ENCODE results near the gene COPG1.

COPG1 gene

DNA sequence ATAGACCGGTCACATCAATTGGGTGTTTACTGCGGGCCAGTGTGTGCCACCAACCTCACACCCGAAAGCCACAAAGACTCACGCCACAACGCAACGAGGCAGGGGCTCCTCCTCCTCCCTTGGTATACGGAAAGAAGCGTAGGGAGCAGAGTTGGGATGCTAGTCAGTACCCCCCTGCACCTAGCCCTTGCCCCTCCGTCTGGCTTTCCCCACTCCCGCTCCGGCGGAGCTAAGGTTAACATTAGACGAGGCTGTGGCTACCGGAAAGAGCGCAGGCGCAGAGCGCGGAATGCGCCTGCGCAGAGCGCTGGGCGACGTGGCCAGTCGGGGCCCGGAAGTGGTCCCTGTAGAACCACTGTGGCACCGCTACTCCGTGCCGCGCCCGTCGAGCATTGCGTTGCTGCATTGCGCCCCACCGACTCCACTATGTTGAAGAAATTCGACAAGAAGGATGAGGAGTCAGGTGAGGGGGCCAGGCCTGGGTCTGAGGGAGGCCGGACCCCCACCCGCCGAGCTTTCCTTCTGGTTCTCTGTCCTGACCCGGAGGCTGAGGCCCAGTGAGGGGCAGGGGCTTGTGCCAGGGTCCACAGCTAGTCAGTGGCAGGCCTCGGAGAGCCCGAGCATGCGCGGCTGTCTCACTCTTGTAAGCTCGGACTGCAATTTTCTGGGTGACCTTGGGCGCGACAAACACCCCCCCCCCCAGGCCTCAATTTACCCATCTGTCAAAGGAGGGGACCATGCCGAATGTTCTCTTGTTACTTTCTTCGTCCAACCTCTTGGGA is at the start of gene COPG1:
COPG1 (plus strand) TSS at position 323 of the 782 bp plus-strand sequence; CDS start at position 427, 104 bp downstream.
- no peak for TF ChIP-seq CTCF (IDR thresholded peaks at IDR 0.05; ENCODE audit: extremely low read depth, insufficient read depth, missing control alignments)
- peak; percentile 94 for DNase-seq (ENCODE audit: low spot score)
- in situ Hi-C loops (cut with MboI; ENCODE audit: low pct_unique_long_range_greater_than_20kb, low sequenced_read_pairs, unreplicated experiment): loop anchor here (10.0 kb wide), 1 partner anchor 195 kb away; no protein-coding TSS in a partner anchor

GRCh38 chr3:129204473-129204872 is 44.9 kb upstream of the COPG1 start:
- in situ Hi-C loops (cut with MboI; ENCODE audit: low pct_unique_long_range_greater_than_20kb, low sequenced_read_pairs, unreplicated experiment): no loop called here
- DNase-seq (ENCODE audit: low spot score): no peak
- no peak for TF ChIP-seq CTCF (IDR thresholded peaks at IDR 0.05; ENCODE audit: extremely low read depth, insufficient read depth, missing control alignments)

- no peak for TF ChIP-seq CTCF (IDR thresholded peaks at IDR 0.05; ENCODE audit: extremely low read depth, insufficient read depth, missing control alignments)
- in situ Hi-C loops (cut with MboI; ENCODE audit: low pct_unique_long_range_greater_than_20kb, low sequenced_read_pairs, unreplicated experiment): no loop called here
- DNase-seq (ENCODE audit: low spot score): no peak
These were observed 44.1 kb upstream of the COPG1 start for GRCh38 chr3:129205109-129205832.

DNA sequence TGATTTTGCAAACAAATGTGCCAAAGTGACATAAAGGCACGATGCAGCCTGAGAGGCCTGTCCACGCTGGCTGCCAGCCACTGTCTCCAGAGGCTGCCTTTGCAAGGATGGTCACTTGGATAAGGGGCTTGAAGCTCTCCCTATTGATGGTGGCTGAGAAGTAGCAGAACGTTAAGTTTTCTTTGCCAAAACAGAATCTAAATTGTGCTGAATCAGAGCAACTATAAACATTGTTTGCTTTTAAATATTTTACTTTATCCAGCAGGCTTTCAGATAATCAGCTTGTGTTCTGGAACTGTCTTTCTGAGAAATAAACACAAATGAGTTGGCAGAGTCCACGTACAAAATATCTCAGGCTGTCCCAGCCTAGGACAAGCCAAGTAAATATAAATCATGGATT is 41.9 kb upstream of the COPG1 start:
- no peak for DNase-seq (ENCODE audit: low spot score)
- no peak for TF ChIP-seq CTCF (IDR thresholded peaks at IDR 0.05; ENCODE audit: extremely low read depth, insufficient read depth, missing control alignments)

GRCh38 chr3:129211345-129211744 is 38.1 kb upstream of the COPG1 start:
- no peak for TF ChIP-seq CTCF (IDR thresholded peaks at IDR 0.05; ENCODE audit: extremely low read depth, insufficient read depth, missing control alignments)
- no peak for DNase-seq (ENCODE audit: low spot score)
- in situ Hi-C loops (cut with MboI; ENCODE audit: low pct_unique_long_range_greater_than_20kb, low sequenced_read_pairs, unreplicated experiment): no loop called here

More for the DNA sequence above, 41.9 kb upstream of the COPG1 start:
- in situ Hi-C loops (cut with MboI; ENCODE audit: low pct_unique_long_range_greater_than_20kb, low sequenced_read_pairs, unreplicated experiment): no loop called here

DNA sequence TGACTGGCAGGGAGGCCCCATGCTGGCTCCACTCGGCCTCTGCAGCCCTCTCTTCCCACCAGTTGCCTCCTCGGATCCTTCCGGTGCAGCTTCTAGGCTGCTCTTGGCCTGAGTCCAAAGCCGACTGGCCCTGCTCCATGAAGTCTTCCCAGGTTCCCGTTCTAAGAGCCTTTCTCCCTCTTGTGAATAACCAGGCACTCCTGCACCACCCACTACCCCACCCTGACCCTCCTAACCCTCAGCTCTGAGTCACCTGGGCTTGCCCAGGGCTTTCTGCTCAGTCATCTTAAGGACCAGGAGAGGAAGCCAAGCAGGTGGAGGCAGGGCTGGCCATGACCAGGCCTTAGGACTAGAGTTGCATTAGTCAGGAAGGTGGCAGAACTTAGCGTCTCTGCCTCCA is 37.6 kb upstream of the COPG1 start:
- DNase-seq (ENCODE audit: low spot score): no peak
- no peak for TF ChIP-seq CTCF (IDR thresholded peaks at IDR 0.05; ENCODE audit: extremely low read depth, insufficient read depth, missing control alignments)
- in situ Hi-C loops (cut with MboI; ENCODE audit: low pct_unique_long_range_greater_than_20kb, low sequenced_read_pairs, unreplicated experiment): no loop called here

Measured in GM13977 (cell line).